HCT116 (cell line): ENCODE results near the gene C9orf50. TPM values are rescaled to one million over a fixed set of nuclear protein-coding genes. Genes with fewer than 3 reads are reported as not detected.

Source experiments
- ATAC-seq: fragments of 200-7000 bp; cut with Tn5 transposase; 2 replicates; pipeline ENCODE4 v1.9.1; 2020; ENCODE audit warnings: mild to moderate bottlenecking, moderate library complexity
- BruUV-seq: library from RNA; stranded (reverse); fragments of 400-500 nt; replicated peaks from 2 replicates; lab custom pipeline; 2021; lab: Mats Ljungman, UMichigan
- CTCF ChIA-PET: fragments of 300-600 bp; sonication (Branson Sonifier 250); formaldehyde crosslinking; loops from one replicate; lab custom pipeline; 2021; ENCODE audit warnings: antibody characterized with exemption; lab: Charles Lee
- POLR2A ChIA-PET: fragments of 300-600, 350-600 bp; sonication (Branson Sonifier 250); formaldehyde crosslinking; loops from one replicate; lab custom pipeline; 2021; ENCODE audit warnings: antibody characterized with exemption; lab: Charles Lee
- RAD21 ChIA-PET, 2 experiments: fragments of 300-600 bp; sonication (Branson Sonifier 250); formaldehyde crosslinking; loops; one replicate each; lab custom pipeline; 2023; ENCODE audit warnings: low total read pairs in 2 of 2; ENCODE audit not compliant: uncharacterized antibody in 2 of 2, unreplicated experiment in 2 of 2, low non-redundant PET in 1 of 2; lab: Charles Lee
- DNase-seq: peaks from one replicate; pipeline ENCODE4 v3.0.0-alpha.2; 2010; ENCODE audit warnings: low read depth, low spot score
- H2AFZ ChIP-seq: fragments of 200-600 bp; shearing (Covaris generic), sonication (generic); 2 replicates; pipeline ENCODE4 v1.6.1; 2017; ENCODE audit warnings: low read depth, mixed run types, mixed read lengths, antibody characterized with exemption, low read length; ENCODE audit not compliant: poor library complexity, severe bottlenecking
- H3K27ac ChIP-seq: 2 replicates; pipeline ENCODE4 v1.5.1; 2012; ENCODE audit warnings: low read depth, low read length
- H3K27me3 ChIP-seq: fragments of 200-600 bp; sonication (generic); 2 replicates; pipeline ENCODE4 v1.6.1; 2016; ENCODE audit warnings: mixed run types, low read length, mixed read lengths; ENCODE audit not compliant: insufficient read depth
- H3K36me3 ChIP-seq, 2 experiments: fragments of 200-500 bp in 1 of 2; fragments of 200-600 bp in 1 of 2; sonication (Bioruptor generic) in 1 of 2; sonication (generic) in 1 of 2; 2 replicates each; pipeline versions ENCODE4 v1.5.1 to v1.6.1; 2014 to 2016; ENCODE audit warnings: low read length in 2 of 2, inconsistent platforms in 1 of 2, mixed read lengths in 1 of 2, mixed run types in 1 of 2; ENCODE audit not compliant: insufficient read depth in 2 of 2, control insufficient read depth in 1 of 2
- H3K4me1 ChIP-seq, 2 experiments: fragments of 200-600 bp in 1 of 2; sonication (generic) in 1 of 2; 2 replicates each; pipeline versions ENCODE4 v1.5.1 to v1.6.1; 2012 to 2017; ENCODE audit warnings: low read length in 2 of 2, inconsistent platforms in 1 of 2, mild to moderate bottlenecking in 1 of 2, mixed read lengths in 1 of 2, mixed run types in 1 of 2, moderate library complexity in 1 of 2; ENCODE audit not compliant: insufficient read depth in 2 of 2, control insufficient read depth in 1 of 2
- H3K4me2 ChIP-seq: fragments of 200-600 bp; sonication (generic); 2 replicates; pipeline ENCODE4 v1.6.1; 2017; ENCODE audit warnings: mixed run types, low read length, mixed read lengths
- H3K4me3 ChIP-seq, 2 experiments: fragments of 200-600 bp in 1 of 2; sonication (generic) in 1 of 2; replicated peaks in 1 of 2; 2 replicates each; pipeline ENCODE4 v1.5.1; 2011 to 2016; ENCODE audit warnings: low read length in 2 of 2, control low read depth in 1 of 2, low read depth in 1 of 2, mild to moderate bottlenecking in 1 of 2, mixed read lengths in 1 of 2, mixed run types in 1 of 2
- H3K79me2 ChIP-seq: fragments of 200-600 bp; sonication (generic); 2 replicates; pipeline ENCODE4 v1.6.1; 2017; ENCODE audit warnings: mild to moderate bottlenecking, mixed run types, low read length, moderate library complexity, mixed read lengths; ENCODE audit not compliant: insufficient read depth
- H3K9ac ChIP-seq: fragments of 200-600 bp; sonication (generic); 2 replicates; pipeline ENCODE4 v1.6.1; 2016; ENCODE audit warnings: low read length, mixed read lengths
- H3K9me2 ChIP-seq: fragments of 200-600 bp; sonication (generic), shearing (Covaris generic); 2 replicates; pipeline ENCODE4 v1.6.1; 2017; ENCODE audit warnings: mixed run types, mild to moderate bottlenecking, moderate library complexity; ENCODE audit not compliant: insufficient read depth
- H3K9me3 ChIP-seq, 2 experiments: fragments of 200-500 bp in 1 of 2; fragments of 200-600 bp in 1 of 2; sonication (Bioruptor generic) in 1 of 2; sonication (generic) in 1 of 2; 2 replicates each; pipeline ENCODE4 v1.6.1; 2014 to 2017; ENCODE audit warnings: low read length in 2 of 2, mixed read lengths in 2 of 2, inconsistent platforms in 1 of 2, low read depth in 1 of 2, mild to moderate bottlenecking in 1 of 2, mixed run types in 1 of 2, moderate library complexity in 1 of 2; ENCODE audit not compliant: control insufficient read depth in 1 of 2, insufficient read depth in 1 of 2
- H4K20me1 ChIP-seq: fragments of 200-600 bp; sonication (generic), shearing (Covaris generic); 2 replicates; pipeline ENCODE4 v1.6.1; 2017; ENCODE audit warnings: mixed run types, mild to moderate bottlenecking, moderate library complexity; ENCODE audit not compliant: insufficient read depth
- CBX3 ChIP-seq: IDR thresholded peaks from 2 replicates; pipeline ENCODE4 v1.6.1; 2012; ENCODE audit warnings: low read depth
- CEBPB ChIP-seq: IDR thresholded peaks from 2 replicates; pipeline ENCODE4 v1.6.1; 2012; ENCODE audit warnings: low read depth
- EGR1 ChIP-seq: IDR thresholded peaks from 2 replicates; pipeline ENCODE4 v1.6.1; 2012; ENCODE audit warnings: low read depth
- EZH2 ChIP-seq: fragments of 200-600 bp; sonication (generic); IDR thresholded peaks from 2 replicates; pipeline ENCODE4 v1.6.1; 2017; ENCODE audit warnings: antibody characterized with exemption, mixed run types
- EZH2phosphoT487 ChIP-seq: fragments of 200-600 bp; IDR thresholded peaks from 2 replicates; pipeline ENCODE4 v1.6.1; 2018; ENCODE audit warnings: antibody characterized with exemption, borderline replicate concordance
- FOSL1 ChIP-seq: IDR thresholded peaks from 2 replicates; pipeline ENCODE4 v1.6.1; 2012; ENCODE audit warnings: low read depth
- JUND ChIP-seq: IDR thresholded peaks from 2 replicates; pipeline ENCODE4 v1.6.1; 2012
- POLR2A ChIP-seq: IDR thresholded peaks from 2 replicates; pipeline ENCODE4 v1.7.0; 2011; ENCODE audit warnings: borderline replicate concordance; ENCODE audit not compliant: insufficient read depth, insufficient read length; ENCODE audit errors: extremely low read depth
- POLR2AphosphoS5 ChIP-seq: IDR thresholded peaks from 2 replicates; pipeline ENCODE4 v1.6.1; 2011; ENCODE audit warnings: mild to moderate bottlenecking, low read depth, low read length, moderate library complexity
- RAD21 ChIP-seq: IDR thresholded peaks from 2 replicates; pipeline ENCODE4 v1.6.1; 2012; ENCODE audit warnings: low read depth, mild to moderate bottlenecking
- SP1 ChIP-seq: IDR thresholded peaks from 2 replicates; pipeline ENCODE4 v1.6.1; 2012; ENCODE audit warnings: low read depth
- SRF ChIP-seq: IDR thresholded peaks from 2 replicates; pipeline ENCODE4 v1.6.1; 2012; ENCODE audit warnings: low read depth
- TCF7L2 ChIP-seq: IDR thresholded peaks from 2 replicates; pipeline ENCODE4 v1.7.0; 2011; ENCODE audit warnings: borderline replicate concordance, inconsistent platforms; ENCODE audit not compliant: insufficient read depth, insufficient read length; ENCODE audit errors: extremely low read depth
- ZFX ChIP-seq: fragments of 450-650 bp; IDR thresholded peaks from 2 replicates; pipeline ENCODE4 v1.6.1; 2017
- ZNF274 ChIP-seq: fragments of 200-500 bp; sonication (Bioruptor generic); IDR thresholded peaks from 2 replicates; pipeline ENCODE4 v1.6.1; 2014; ENCODE audit warnings: mild to moderate bottlenecking, low read depth, low read length, inconsistent platforms
- intact Hi-C: fragments of 100-400 bp; cut with micrococcal nuclease; formaldehyde crosslinking; loops from 2 replicates; pipeline ENCODE4 v1.10.0; 2022
- total RNA-seq: library from RNA; stranded (reverse); gene quantifications from one replicate; pipeline ENCODE4 v1.2.1, GENCODE V29; 2021; ENCODE audit not compliant: unreplicated experiment
- TF ChIP-seq, protein P1 (sequence below): IDR thresholded peaks from 2 replicates; pipeline ENCODE4 v1.6.1; 2012; ENCODE audit warnings: low read depth
- TF ChIP-seq, protein P2 (sequence below): IDR thresholded peaks from 2 replicates; pipeline ENCODE4 v1.6.1; 2012
- TF ChIP-seq, protein P3 (sequence below): IDR thresholded peaks from 2 replicates; pipeline ENCODE4 v1.6.1; 2012

C9orf50 gene
- total RNA-seq, 1 experiment from 2014 or later = not detected

- Histone ChIP-seq H3K4me2 (no peak overlapping the region), H3K27ac (no peak overlapping the region), H2AFZ (no peak overlapping the region), H3K4me1 (peaks cover 2 to 3% of the 10 kb centered on the region in 2 experiments; a peak in 3 of 4 replicates), H4K20me1 (peaks cover 5% of the 10 kb centered on the region; the same call in 1 of the 2 replicates), H3K27me3 (no peaks in the 10 kb centered on the region), H3K36me3 (peaks cover 39 to 59% of the 10 kb centered on the region in 2 experiments), H3K9me3 (no peaks in the 10 kb centered on the region), H3K79me2 (peaks cover 83% of the 10 kb centered on the region), H3K9me2 (no peaks in the 10 kb centered on the region), H3K4me3 (no peak overlapping the region), H3K9ac (no peak overlapping the region)
- ChIA-PET CTCF (no interaction called here), RAD21 (no interaction called here), POLR2A (no interaction called here)
- no peak for ATAC-seq
- TF ChIP-seq JUND = no peak
- TF ChIP-seq EGR1 = no peak
- no peak for TF ChIP-seq CBX3
- no peak for TF ChIP-seq SRF
- TF ChIP-seq TCF7L2 = no peak
- TF ChIP-seq POLR2A = no peak
- no peak for TF ChIP-seq ZNF274
- TF ChIP-seq EZH2 = no peak
- TF ChIP-seq SP1 = no peak
- TF ChIP-seq RAD21 = no peak
- intact Hi-C loops = no loop called here
- BruUV-seq = no TSS peak
- DNase-seq = no peak
Measured at GRCh38 chr9:129635099-129636065, 14.5 kb upstream of the C9orf50 start.

DNA sequence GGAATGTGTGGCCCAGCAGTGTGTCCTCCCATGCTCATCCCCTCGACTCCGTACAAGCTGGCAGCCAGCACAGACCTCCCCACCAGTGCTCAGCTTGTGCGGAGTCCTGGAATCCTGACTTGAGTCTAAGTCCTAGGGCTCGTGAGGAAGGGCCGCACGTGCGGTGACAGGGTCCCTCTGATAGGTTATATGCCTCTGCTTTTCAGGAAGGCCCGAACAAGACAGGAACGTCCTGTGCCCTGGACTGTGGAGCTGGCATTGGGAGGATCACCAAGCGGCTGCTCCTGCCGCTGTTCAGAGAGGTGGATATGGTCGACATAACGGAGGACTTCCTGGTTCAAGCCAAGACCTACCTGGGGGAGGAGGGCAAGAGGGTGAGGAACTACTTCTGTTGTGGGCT is 12.9 kb upstream of the C9orf50 start:
- no peak overlapping the region for H2AFZ ChIP-seq
- no TSS peak for BruUV-seq
- H3K4me1 ChIP-seq = peaks cover 0 to 3% of the 10 kb centered on the region in 2 experiments; a peak in 1 of 4 replicates
- intact Hi-C loops = no loop called here
- H3K79me2 ChIP-seq = peaks cover 83% of the 10 kb centered on the region
- no peak overlapping the region for H3K4me2 ChIP-seq
- ATAC-seq = no peak
- H3K9me3 ChIP-seq = no peaks in the 10 kb centered on the region
- ChIA-PET CTCF (interaction anchor here (1.0 to 1.2 kb wide), 2 partner anchors 9 kb away, joined by 3 read pairs; no protein-coding TSS in a partner anchor), POLR2A (no interaction called here), RAD21 (no interaction called here)
- H3K27ac ChIP-seq = no peak overlapping the region
- no peaks in the 10 kb centered on the region for H3K9me2 ChIP-seq
- H3K9ac ChIP-seq = no peak overlapping the region
- peaks cover 39 to 66% of the 10 kb centered on the region in 2 experiments for H3K36me3 ChIP-seq
- no peak overlapping the region for H3K4me3 ChIP-seq
- H4K20me1 ChIP-seq = peaks cover 5% of the 10 kb centered on the region; the same call in 1 of the 2 replicates
- H3K27me3 ChIP-seq = no peaks in the 10 kb centered on the region
- no peak for DNase-seq
- TF ChIP-seq POLR2AphosphoS5 (no peak), JUND (no peak), ZFX (no peak), SRF (no peak), CEBPB (no peak), POLR2A (no peak), FOSL1 (no peak), EZH2phosphoT487 (no peak), SP1 (no peak)
- TF ChIP-seq, protein P1, sequence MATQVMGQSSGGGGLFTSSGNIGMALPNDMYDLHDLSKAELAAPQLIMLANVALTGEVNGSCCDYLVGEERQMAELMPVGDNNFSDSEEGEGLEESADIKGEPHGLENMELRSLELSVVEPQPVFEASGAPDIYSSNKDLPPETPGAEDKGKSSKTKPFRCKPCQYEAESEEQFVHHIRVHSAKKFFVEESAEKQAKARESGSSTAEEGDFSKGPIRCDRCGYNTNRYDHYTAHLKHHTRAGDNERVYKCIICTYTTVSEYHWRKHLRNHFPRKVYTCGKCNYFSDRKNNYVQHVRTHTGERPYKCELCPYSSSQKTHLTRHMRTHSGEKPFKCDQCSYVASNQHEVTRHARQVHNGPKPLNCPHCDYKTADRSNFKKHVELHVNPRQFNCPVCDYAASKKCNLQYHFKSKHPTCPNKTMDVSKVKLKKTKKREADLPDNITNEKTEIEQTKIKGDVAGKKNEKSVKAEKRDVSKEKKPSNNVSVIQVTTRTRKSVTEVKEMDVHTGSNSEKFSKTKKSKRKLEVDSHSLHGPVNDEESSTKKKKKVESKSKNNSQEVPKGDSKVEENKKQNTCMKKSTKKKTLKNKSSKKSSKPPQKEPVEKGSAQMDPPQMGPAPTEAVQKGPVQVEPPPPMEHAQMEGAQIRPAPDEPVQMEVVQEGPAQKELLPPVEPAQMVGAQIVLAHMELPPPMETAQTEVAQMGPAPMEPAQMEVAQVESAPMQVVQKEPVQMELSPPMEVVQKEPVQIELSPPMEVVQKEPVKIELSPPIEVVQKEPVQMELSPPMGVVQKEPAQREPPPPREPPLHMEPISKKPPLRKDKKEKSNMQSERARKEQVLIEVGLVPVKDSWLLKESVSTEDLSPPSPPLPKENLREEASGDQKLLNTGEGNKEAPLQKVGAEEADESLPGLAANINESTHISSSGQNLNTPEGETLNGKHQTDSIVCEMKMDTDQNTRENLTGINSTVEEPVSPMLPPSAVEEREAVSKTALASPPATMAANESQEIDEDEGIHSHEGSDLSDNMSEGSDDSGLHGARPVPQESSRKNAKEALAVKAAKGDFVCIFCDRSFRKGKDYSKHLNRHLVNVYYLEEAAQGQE = no peak
- TF ChIP-seq, protein P2, sequence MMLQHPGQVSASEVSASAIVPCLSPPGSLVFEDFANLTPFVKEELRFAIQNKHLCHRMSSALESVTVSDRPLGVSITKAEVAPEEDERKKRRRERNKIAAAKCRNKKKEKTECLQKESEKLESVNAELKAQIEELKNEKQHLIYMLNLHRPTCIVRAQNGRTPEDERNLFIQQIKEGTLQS = no peak
- TF ChIP-seq, protein P3, sequence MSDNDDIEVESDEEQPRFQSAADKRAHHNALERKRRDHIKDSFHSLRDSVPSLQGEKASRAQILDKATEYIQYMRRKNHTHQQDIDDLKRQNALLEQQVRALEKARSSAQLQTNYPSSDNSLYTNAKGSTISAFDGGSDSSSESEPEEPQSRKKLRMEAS = no peak
